HG02588 (cell line): ENCODE data around the gene OR8K5.
"Not testable (repeated sequence)": the region's sequence is repeated elsewhere in the genome, so short reads cannot be mapped to it uniquely, and the experiment has no call there.

ENCODE experiments used
- ATAC-seq: cut with Tn5 transposase; IDR thresholded peaks from one replicate; pipeline ENCODE4 v1.9.1; 2021; ENCODE audit warnings: mild to moderate bottlenecking, moderate library complexity; ENCODE audit not compliant: unreplicated experiment

OR8K5 gene

GRCh38 chr11:56160217-56160616 is at the start of gene OR8K5:
TSS of gene OR8K5 (minus strand) at chr11:56160317. CDS start at chr11:56160317, 0 bp downstream.
- no peak for ATAC-seq

GRCh38 chr11:56207790-56208189 is 47.7 kb upstream of the OR8K5 start:
- ATAC-seq: no peak

- no peak for ATAC-seq
Measured at GRCh38 chr11:56197367-56197766, 37.2 kb upstream of the OR8K5 start.

GRCh38 chr11:56196705-56197104 is 36.6 kb upstream of the OR8K5 start:
- ATAC-seq: no peak

- no peak for ATAC-seq
Measured at GRCh38 chr11:56188602-56189001, 28.5 kb upstream of the OR8K5 start.

- no peak for ATAC-seq
Measured at GRCh38 chr11:56183459-56183858, 23.3 kb upstream of the OR8K5 start.

- ATAC-seq: no peak
Measured at GRCh38 chr11:56176318-56176717, 16.2 kb upstream of the OR8K5 start, which contains the start of gene OR5J2. TSS of gene OR5J2 (plus strand) at chr11:56176618. CDS start at chr11:56176618, 0 bp downstream.

- no peak for ATAC-seq
Measured at GRCh38 chr11:56172256-56172830, 12.2 kb upstream of the OR8K5 start.

- no peak for ATAC-seq
Measured at GRCh38 chr11:56163804-56164203, 3.7 kb upstream of the OR8K5 start.

- no peak for ATAC-seq
Measured at GRCh38 chr11:56152333-56152732, 7.8 kb downstream of the OR8K5 start.

GRCh38 chr11:56151376-56151775 is 8.7 kb downstream of the OR8K5 start:
- no peak for ATAC-seq

- ATAC-seq: not testable (repeated sequence)
Measured at GRCh38 chr11:56143681-56144080, 16.4 kb downstream of the OR8K5 start.

GRCh38 chr11:56140151-56140661 is 19.9 kb downstream of the OR8K5 start, which contains the start of gene OR8J3:
TSS of gene OR8J3 (minus strand) at chr11:56140201. CDS start at chr11:56137718, 2,483 bp downstream.
- ATAC-seq: no peak

GRCh38 chr11:56122073-56122472 is 38.0 kb downstream of the OR8K5 start, which contains the start of gene OR8H3:
TSS of gene OR8H3 (plus strand) at chr11:56122373. CDS start at chr11:56122373, 0 bp downstream.
- ATAC-seq: no peak
